Measurements from ENCODE around the gene PLXNA1. TPM values are rescaled to one million over a fixed set of nuclear protein-coding genes. Genes with fewer than 3 reads are reported as not detected.

The PLXNA1 gene
- total RNA-seq, 4 donors from 2014 or later = 6.7 to 38.2 (median 16.9) TPM

DNA sequence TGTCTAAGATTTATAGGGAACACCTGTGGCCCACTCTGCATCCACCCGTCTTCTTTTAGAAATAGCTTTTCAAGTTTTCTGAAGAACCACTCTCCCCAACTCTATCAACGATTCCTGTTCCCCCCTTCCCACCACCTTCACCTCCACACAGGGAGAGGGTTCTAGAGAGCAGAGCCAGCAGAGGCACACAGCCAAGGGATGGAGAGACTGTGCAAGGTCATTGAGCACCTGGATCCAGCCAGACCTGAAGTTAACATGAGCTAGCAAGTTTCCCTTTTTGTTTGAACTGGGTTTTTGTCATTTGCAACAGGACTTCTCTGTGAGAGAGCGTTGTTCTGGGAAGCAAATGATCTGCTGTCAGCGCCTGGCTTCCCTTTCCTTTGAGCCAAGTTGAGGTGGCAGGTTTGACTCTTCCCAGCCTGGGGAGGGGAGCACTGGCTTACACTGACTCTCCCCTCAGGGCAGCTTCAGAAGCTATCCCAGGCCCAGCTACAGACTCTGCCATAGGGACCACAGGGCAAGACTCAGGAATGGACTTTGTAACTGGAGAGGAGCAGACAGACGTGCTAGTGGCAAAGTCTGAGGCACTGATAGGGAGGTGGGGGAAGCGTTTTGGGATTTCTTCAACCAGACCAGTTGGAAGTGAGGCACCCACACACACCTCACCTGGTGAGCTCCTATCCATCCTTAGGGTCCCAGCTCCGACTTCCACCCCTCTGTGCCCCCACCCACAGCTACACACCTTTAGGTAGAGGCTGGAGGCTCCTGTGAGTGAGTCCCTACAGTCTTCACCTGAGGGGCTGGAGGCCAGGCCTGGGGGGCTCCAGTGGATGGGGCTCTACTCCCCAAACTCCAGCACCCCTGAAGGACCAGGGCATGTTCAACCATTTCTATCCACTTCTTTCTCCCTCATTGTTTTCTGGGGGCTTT, 19.4 kb upstream of the PLXNA1 start:
- H3K27me3 ChIP-seq = no peaks in the 10 kb centered on the region
- no peak for DNase-seq

DNA sequence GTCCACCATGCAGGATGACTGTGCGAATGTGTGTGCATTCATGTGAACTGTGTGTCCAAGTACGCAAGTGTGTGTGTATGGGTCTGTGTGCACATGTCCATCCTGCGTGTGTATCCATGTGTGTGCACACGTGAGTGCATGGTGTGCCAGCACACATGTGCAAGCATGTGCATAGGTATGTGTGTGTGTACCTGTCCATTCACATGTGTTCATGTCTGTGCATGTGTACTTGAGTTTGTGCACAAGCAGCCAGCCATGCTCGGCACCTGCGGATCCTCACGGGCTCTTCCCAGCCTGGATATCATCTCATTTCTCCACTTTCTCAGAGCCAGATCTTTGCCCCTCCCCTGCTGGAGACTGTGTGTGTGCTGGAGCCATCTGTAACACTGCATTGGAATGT, 18.7 kb upstream of the PLXNA1 start:
- TF ChIP-seq POLR2A (IDR thresholded peaks at IDR 0.05) = no peak
- TF ChIP-seq, protein P1, sequence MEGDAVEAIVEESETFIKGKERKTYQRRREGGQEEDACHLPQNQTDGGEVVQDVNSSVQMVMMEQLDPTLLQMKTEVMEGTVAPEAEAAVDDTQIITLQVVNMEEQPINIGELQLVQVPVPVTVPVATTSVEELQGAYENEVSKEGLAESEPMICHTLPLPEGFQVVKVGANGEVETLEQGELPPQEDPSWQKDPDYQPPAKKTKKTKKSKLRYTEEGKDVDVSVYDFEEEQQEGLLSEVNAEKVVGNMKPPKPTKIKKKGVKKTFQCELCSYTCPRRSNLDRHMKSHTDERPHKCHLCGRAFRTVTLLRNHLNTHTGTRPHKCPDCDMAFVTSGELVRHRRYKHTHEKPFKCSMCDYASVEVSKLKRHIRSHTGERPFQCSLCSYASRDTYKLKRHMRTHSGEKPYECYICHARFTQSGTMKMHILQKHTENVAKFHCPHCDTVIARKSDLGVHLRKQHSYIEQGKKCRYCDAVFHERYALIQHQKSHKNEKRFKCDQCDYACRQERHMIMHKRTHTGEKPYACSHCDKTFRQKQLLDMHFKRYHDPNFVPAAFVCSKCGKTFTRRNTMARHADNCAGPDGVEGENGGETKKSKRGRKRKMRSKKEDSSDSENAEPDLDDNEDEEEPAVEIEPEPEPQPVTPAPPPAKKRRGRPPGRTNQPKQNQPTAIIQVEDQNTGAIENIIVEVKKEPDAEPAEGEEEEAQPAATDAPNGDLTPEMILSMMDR (IDR thresholded peaks at IDR 0.05) = no peak
- intact Hi-C loops (cut with DNase I; ENCODE audit: low total_unique reads) = no loop called here
- Histone ChIP-seq H3K27ac (no peak overlapping the region), H3K27me3 (no peaks in the 10 kb centered on the region), H3K9me3 (no peaks in the 10 kb centered on the region), H3K4me3 (no peak overlapping the region), H3K4me1 (no peaks in the 10 kb centered on the region), H3K36me3 (no peaks in the 10 kb centered on the region)
- no peak for DNase-seq

More for the DNA sequence above, 19.4 kb upstream of the PLXNA1 start:
- no peaks in the 10 kb centered on the region for H3K9me3 ChIP-seq
- H3K4me3 ChIP-seq = no peak overlapping the region
- intact Hi-C loops (cut with DNase I; ENCODE audit: low total_unique reads) = no loop called here
- no peak overlapping the region for H3K27ac ChIP-seq
- no peaks in the 10 kb centered on the region for H3K4me1 ChIP-seq
- H3K36me3 ChIP-seq = no peaks in the 10 kb centered on the region
- TF ChIP-seq POLR2A (IDR thresholded peaks at IDR 0.05) = no peak
- TF ChIP-seq, protein P1 (IDR thresholded peaks at IDR 0.05) = no peak

GRCh38 chr3:126964950-126965349, 18.0 kb upstream of the PLXNA1 start:
- intact Hi-C loops (cut with DNase I; ENCODE audit: low total_unique reads) = no loop called here
- Histone ChIP-seq H3K36me3 (no peaks in the 10 kb centered on the region), H3K4me1 (no peaks in the 10 kb centered on the region), H3K27me3 (no peaks in the 10 kb centered on the region), H3K27ac (no peak overlapping the region), H3K9me3 (no peaks in the 10 kb centered on the region), H3K4me3 (no peak overlapping the region)
- no peak for TF ChIP-seq POLR2A (IDR thresholded peaks at IDR 0.05)
- TF ChIP-seq, protein P1 (IDR thresholded peaks at IDR 0.05) = no peak
- DNase-seq = no peak

DNA sequence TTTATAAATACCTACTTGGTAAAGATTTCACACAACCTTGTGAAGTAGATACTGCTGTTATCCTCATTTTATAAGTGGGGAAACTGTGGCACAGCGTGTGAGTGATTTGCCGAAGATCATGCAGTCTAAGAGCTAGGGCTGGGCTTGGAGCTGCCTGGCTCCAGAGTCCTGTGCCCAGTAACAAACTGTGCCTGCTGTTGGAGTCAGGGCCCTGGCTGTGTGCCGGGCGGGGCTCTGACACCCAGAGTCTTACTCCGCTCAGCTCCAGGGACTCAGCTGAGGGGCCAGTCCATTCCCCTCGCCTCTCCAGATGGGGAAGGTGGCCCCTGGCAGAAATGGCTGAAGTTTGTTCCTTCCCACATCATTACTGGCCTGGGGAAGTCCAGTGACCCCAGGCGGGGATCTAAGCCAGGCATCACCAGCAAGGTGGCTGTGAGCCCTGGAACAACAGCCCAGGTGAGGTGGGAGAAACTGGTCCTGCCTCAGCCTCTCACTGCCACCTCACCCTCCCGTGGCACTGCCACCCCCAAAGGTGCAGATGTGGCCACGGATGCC, 17.3 kb upstream of the PLXNA1 start:
- Histone ChIP-seq H3K9me3 (no peaks in the 10 kb centered on the region), H3K27me3 (no peaks in the 10 kb centered on the region), H3K4me3 (no peak overlapping the region), H3K27ac (no peak overlapping the region), H3K4me1 (no peaks in the 10 kb centered on the region), H3K36me3 (no peaks in the 10 kb centered on the region)
- intact Hi-C loops (cut with DNase I; ENCODE audit: low total_unique reads) = no loop called here
- TF ChIP-seq, protein P1 (IDR thresholded peaks at IDR 0.05) = no peak
- no peak for TF ChIP-seq POLR2A (IDR thresholded peaks at IDR 0.05)
- no peak for DNase-seq

DNA sequence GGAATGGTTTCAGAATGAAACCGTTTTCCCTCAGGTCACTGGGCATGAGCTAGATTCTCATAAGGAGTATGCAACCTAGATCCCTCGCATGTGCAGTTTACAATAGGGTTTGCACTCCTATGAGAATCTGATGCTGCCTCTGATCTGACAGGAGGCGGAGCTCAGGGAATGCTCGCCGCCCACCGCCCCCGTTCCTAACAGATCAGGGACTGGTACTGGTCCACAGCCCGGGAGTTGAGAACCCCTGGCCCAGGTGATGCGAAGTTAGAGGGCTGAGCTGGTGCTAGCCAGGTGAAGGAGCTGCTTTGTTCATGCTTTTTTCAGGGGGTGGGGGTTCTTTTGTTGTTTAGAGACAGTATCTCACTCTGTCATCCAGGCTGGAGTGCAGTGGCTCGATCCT, 15.5 kb upstream of the PLXNA1 start:
- Histone ChIP-seq H3K27ac (no peak overlapping the region), H3K4me3 (no peak overlapping the region), H3K27me3 (no peaks in the 10 kb centered on the region), H3K9me3 (no peaks in the 10 kb centered on the region), H3K36me3 (no peaks in the 10 kb centered on the region), H3K4me1 (no peaks in the 10 kb centered on the region)
- intact Hi-C loops (cut with DNase I; ENCODE audit: low total_unique reads) = no loop called here
- TF ChIP-seq, protein P1 (IDR thresholded peaks at IDR 0.05) = no peak
- no peak for TF ChIP-seq POLR2A (IDR thresholded peaks at IDR 0.05)
- DNase-seq = no peak

All from uterus (tissue), 4 donors.